A673 (cell line): ENCODE results near the gene RASA3. TPM values are rescaled to one million over a fixed set of nuclear protein-coding genes. Genes with fewer than 3 reads are reported as not detected.

ENCODE experiments used
- BruUV-seq: library from RNA; stranded (reverse); fragments of 400-500 nt; replicated peaks from 2 replicates; lab custom pipeline; 2021; lab: Mats Ljungman, UMichigan
- CTCF ChIA-PET: fragments of 300-600 bp; sonication (Branson Sonifier 250); formaldehyde crosslinking; loops from one replicate; lab custom pipeline; 2022; ENCODE audit warnings: antibody characterized with exemption; lab: Charles Lee
- POLR2A ChIA-PET: fragments of 300-600 bp; sonication (Branson Sonifier 250); formaldehyde crosslinking; loops from one replicate; lab custom pipeline; 2022; ENCODE audit warnings: antibody characterized with exemption; ENCODE audit not compliant: low non-redundant PET; lab: Charles Lee
- DNase-seq: peaks from one replicate; pipeline ENCODE4 v3.0.0-alpha.2; 2015; ENCODE audit warnings: low spot score
- H3K27ac ChIP-seq: fragments of 200-600 bp; sonication (generic); 2 replicates; pipeline ENCODE4 v1.5.1; 2016; ENCODE audit warnings: mixed run types, low read depth, mild to moderate bottlenecking, mixed read lengths, antibody characterized with exemption, low read length; ENCODE audit not compliant: poor library complexity, severe bottlenecking
- H3K27me3 ChIP-seq: fragments of 200-600 bp; sonication (generic); replicated peaks from 2 replicates; pipeline ENCODE4 v1.6.1; 2017; ENCODE audit warnings: mixed run types, low read depth, mild to moderate bottlenecking, mixed read lengths, antibody characterized with exemption, low read length; ENCODE audit not compliant: insufficient read depth, poor library complexity
- H3K36me3 ChIP-seq: fragments of 200-600 bp; sonication (generic); 2 replicates; pipeline ENCODE4 v1.6.1; 2016; ENCODE audit warnings: mixed run types, mild to moderate bottlenecking, mixed read lengths, antibody characterized with exemption, low read length; ENCODE audit not compliant: insufficient read depth, poor library complexity, severe bottlenecking
- H3K4me1 ChIP-seq: fragments of 200-600 bp; sonication (generic); 2 replicates; pipeline ENCODE4 v1.6.1; 2017; ENCODE audit warnings: mixed run types, mild to moderate bottlenecking, mixed read lengths, antibody characterized with exemption, low read length; ENCODE audit not compliant: insufficient read depth, poor library complexity, severe bottlenecking
- H3K4me3 ChIP-seq: fragments of 200-600 bp; sonication (generic); 2 replicates; pipeline ENCODE4 v1.5.1; 2016; ENCODE audit warnings: low read depth, mixed run types, mild to moderate bottlenecking, mixed read lengths, low read length; ENCODE audit not compliant: poor library complexity, severe bottlenecking
- H3K9me3 ChIP-seq: fragments of 200-600 bp; sonication (generic); 2 replicates; pipeline ENCODE4 v1.6.1; 2016; ENCODE audit warnings: mixed run types, low read depth, mild to moderate bottlenecking, mixed read lengths, antibody characterized with exemption, low read length; ENCODE audit not compliant: poor library complexity, severe bottlenecking
- EZH2 ChIP-seq: fragments of 200-600 bp; sonication (generic); IDR thresholded peaks from 2 replicates; pipeline ENCODE4 v1.6.1; 2017; ENCODE audit warnings: borderline replicate concordance, low read depth, mild to moderate bottlenecking, mixed read lengths, antibody characterized with exemption, low read length; ENCODE audit not compliant: poor library complexity, severe bottlenecking
- intact Hi-C: fragments of 100-400 bp; cut with micrococcal nuclease; formaldehyde crosslinking; loops from one replicate; pipeline ENCODE4 v1.10.0; 2022; ENCODE audit not compliant: unreplicated experiment
- total RNA-seq: library from RNA; stranded (reverse); gene quantifications from 2 replicates; pipeline ENCODE4 v1.2.3, GENCODE V29; 2021
- TF ChIP-seq, protein P1 (sequence below): fragments of 300-800, 200-600 bp; sonication (generic); conservative IDR thresholded peaks from 2 replicates; pipeline ENCODE4 v1.5.1; 2017; ENCODE audit warnings: low read depth, mild to moderate bottlenecking, antibody characterized with exemption, low read length, moderate library complexity, mixed read lengths

RASA3 gene
- total RNA-seq, 1 experiment from 2014 or later, result 22.1 TPM

- Histone ChIP-seq H3K27ac (no peak overlapping the region), H3K36me3 (no peaks in the 10 kb centered on the region), H3K4me1 (peaks cover 9% of the 10 kb centered on the region), H3K27me3 (no peaks in the 10 kb centered on the region), H3K4me3 (no peak overlapping the region), H3K9me3 (peaks cover 5% of the 10 kb centered on the region)
- intact Hi-C loops, result no loop called here
- DNase-seq, result no peak
- ChIA-PET POLR2A (no interaction called here), CTCF (no interaction called here)
- no TSS peak for BruUV-seq
- no peak for TF ChIP-seq EZH2
- TF ChIP-seq, protein P1, sequence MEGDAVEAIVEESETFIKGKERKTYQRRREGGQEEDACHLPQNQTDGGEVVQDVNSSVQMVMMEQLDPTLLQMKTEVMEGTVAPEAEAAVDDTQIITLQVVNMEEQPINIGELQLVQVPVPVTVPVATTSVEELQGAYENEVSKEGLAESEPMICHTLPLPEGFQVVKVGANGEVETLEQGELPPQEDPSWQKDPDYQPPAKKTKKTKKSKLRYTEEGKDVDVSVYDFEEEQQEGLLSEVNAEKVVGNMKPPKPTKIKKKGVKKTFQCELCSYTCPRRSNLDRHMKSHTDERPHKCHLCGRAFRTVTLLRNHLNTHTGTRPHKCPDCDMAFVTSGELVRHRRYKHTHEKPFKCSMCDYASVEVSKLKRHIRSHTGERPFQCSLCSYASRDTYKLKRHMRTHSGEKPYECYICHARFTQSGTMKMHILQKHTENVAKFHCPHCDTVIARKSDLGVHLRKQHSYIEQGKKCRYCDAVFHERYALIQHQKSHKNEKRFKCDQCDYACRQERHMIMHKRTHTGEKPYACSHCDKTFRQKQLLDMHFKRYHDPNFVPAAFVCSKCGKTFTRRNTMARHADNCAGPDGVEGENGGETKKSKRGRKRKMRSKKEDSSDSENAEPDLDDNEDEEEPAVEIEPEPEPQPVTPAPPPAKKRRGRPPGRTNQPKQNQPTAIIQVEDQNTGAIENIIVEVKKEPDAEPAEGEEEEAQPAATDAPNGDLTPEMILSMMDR, result no peak
These were observed 40.0 kb downstream of the RASA3 start for GRCh38 chr13:114092468-114092867.

GRCh38 chr13:114090476-114090875 is 41.9 kb downstream of the RASA3 start:
- CTCF ChIA-PET, result no interaction called here
- no peak overlapping the region for H3K27ac ChIP-seq
- intact Hi-C loops, result no loop called here
- no peak for TF ChIP-seq EZH2
- TF ChIP-seq, protein P1, result no peak
- H3K9me3 ChIP-seq, result peaks cover 5% of the 10 kb centered on the region
- BruUV-seq, result no TSS peak
- POLR2A ChIA-PET, result no interaction called here
- no peaks in the 10 kb centered on the region for H3K4me1 ChIP-seq
- H3K36me3 ChIP-seq, result no peaks in the 10 kb centered on the region
- H3K4me3 ChIP-seq, result no peak overlapping the region
- DNase-seq, result no peak
- no peaks in the 10 kb centered on the region for H3K27me3 ChIP-seq

DNA sequence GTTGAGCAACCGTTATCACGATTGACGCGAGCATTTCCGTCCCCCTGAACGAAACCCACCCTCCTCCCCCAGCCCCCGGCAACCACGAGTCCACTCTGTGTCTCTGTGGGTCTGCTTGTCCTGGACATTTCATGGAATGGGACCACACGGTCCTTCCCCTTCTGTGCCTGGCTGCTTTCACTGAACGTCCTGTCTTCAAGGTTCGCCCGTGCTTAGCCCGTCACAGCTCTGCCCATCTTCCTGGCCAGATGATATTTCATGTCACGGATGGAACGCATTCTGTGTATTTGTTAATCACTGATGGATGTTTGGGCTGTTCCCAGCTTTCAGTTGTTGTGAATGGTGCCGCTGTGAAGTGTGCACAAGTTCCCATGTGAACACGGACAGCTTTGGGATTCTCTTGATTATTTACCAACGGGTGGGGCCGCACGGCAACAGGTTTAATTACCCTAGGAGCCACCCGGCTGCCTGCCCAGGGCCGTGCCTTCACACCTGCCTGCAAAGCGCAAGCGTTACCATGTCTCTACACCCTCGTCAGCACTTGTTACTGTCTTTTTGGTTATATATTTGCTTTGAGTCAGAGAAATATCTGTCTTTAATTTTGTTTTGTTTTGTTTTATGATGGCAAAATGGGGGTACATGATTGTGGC is 42.5 kb downstream of the RASA3 start:
- no peaks in the 10 kb centered on the region for H3K36me3 ChIP-seq
- CTCF ChIA-PET, result no interaction called here
- intact Hi-C loops, result no loop called here
- peaks cover 5% of the 10 kb centered on the region for H3K9me3 ChIP-seq
- TF ChIP-seq, protein P1, result no peak
- no peak for TF ChIP-seq EZH2
- no peaks in the 10 kb centered on the region for H3K27me3 ChIP-seq
- no TSS peak for BruUV-seq
- no peaks in the 10 kb centered on the region for H3K4me1 ChIP-seq
- DNase-seq, result no peak
- POLR2A ChIA-PET, result interaction anchor here (0.5 kb wide), 1 partner anchor 21 kb away, joined by 5 read pairs; no protein-coding TSS in a partner anchor
- H3K4me3 ChIP-seq, result no peak overlapping the region
- no peak overlapping the region for H3K27ac ChIP-seq
